A549 (cell line): ENCODE data around the gene ABCB8. TPM values are rescaled to one million over a fixed set of nuclear protein-coding genes. Genes with fewer than 3 reads are reported as not detected.

Experiments used
- ATAC-seq, 2 experiments: fragments of 200-7000 bp in 1 of 2; fragments of >200 bp in 1 of 2; cut with Nextera tagmentation in 1 of 2; cut with Tn5 transposase in 1 of 2; 3 replicates each; pipeline versions ENCODE4 v1.8.0 to v1.9.1; 2018 to 2020; ENCODE audit warnings: mild to moderate bottlenecking in 1 of 2, moderate library complexity in 1 of 2
- CTCF ChIA-PET: fragments of 300-600 bp; sonication (Branson Sonifier 250); formaldehyde crosslinking; extraction: SDS; loops from one replicate; lab custom pipeline; 2021; ENCODE audit warnings: antibody characterized with exemption, inconsistent platforms; lab: Yijun Ruan, JAX
- POLR2A ChIA-PET: fragments of 350-600 bp; formaldehyde crosslinking; extraction: SDS; loops from one replicate; lab custom pipeline; 2021; ENCODE audit warnings: antibody characterized with exemption, inconsistent platforms; lab: Yijun Ruan, JAX
- DNase-seq, 2 experiments: peaks; one replicate each; pipeline versions ENCODE4 v3.0.0 to v3.0.0-alpha.2; 2011 to 2016; ENCODE audit warnings: low read depth in 1 of 2, low spot score in 1 of 2
- FAIRE-seq: peaks from 2 replicates; lab custom pipeline; 2011; peaks lifted over from hg19 to GRCh38; lab: Jason Lieb, UNC
- H3K27ac ChIP-seq, 2 experiments: fragments of >200 bp; sonication (Bioruptor Twin); formaldehyde crosslinking; 3 replicates each; pipeline ENCODE4 v1.5.1; 2016 to 2017
- H3K4me1 ChIP-seq: fragments of >200 bp; sonication (Bioruptor Twin); formaldehyde crosslinking; 3 replicates; pipeline ENCODE4 v1.6.1; 2016
- H3K4me2 ChIP-seq: fragments of >200 bp; sonication (Bioruptor Twin); formaldehyde crosslinking; 3 replicates; pipeline ENCODE4 v1.6.1; 2016
- H3K4me3 ChIP-seq: fragments of >200 bp; sonication (Bioruptor Twin); formaldehyde crosslinking; 3 replicates; pipeline ENCODE4 v1.5.1; 2016
- H3K9me3 ChIP-seq: fragments of >200 bp; sonication (Bioruptor Twin); formaldehyde crosslinking; 3 replicates; pipeline ENCODE4 v1.6.1; 2016
- CBX2 ChIP-seq: fragments of 200-600 bp; sonication (generic); IDR thresholded peaks from 2 replicates; pipeline ENCODE4 v1.6.1; 2016; ENCODE audit warnings: low read depth, mild to moderate bottlenecking, borderline replicate concordance
- CBX8 ChIP-seq: fragments of 200-600 bp; sonication (generic); IDR thresholded peaks from 2 replicates; pipeline ENCODE4 v1.6.1; 2016
- CEBPB ChIP-seq, 2 experiments: fragments of >200 bp in 1 of 2; sonication (Bioruptor Twin) in 1 of 2; formaldehyde crosslinking in 1 of 2; IDR thresholded peaks; 2 replicates each; pipeline ENCODE4 v1.6.1; 2012 to 2016
- CHD2 ChIP-seq: fragments of 150-350 bp; IDR thresholded peaks from 2 replicates; pipeline ENCODE4 v1.6.1; 2014; ENCODE audit warnings: low read length; ENCODE audit not compliant: partially characterized antibody
- E2F6 ChIP-seq: IDR thresholded peaks from 2 replicates; pipeline ENCODE4 v1.6.1; 2012; ENCODE audit warnings: low read depth, borderline replicate concordance
- FOSL2 ChIP-seq, 2 experiments: fragments of 450-650 bp in 1 of 2; fragments of >200 bp in 1 of 2; sonication (Bioruptor Twin) in 1 of 2; formaldehyde crosslinking; IDR thresholded peaks; 2 replicates each; pipeline versions ENCODE4 v1.5.0 to v1.6.1; 2016 to 2020; ENCODE audit warnings: mild to moderate bottlenecking in 1 of 2, moderate library complexity in 1 of 2
- GATA3 ChIP-seq: IDR thresholded peaks from 2 replicates; pipeline ENCODE4 v1.6.1; 2012; ENCODE audit warnings: borderline replicate concordance
- HDAC2 ChIP-seq: fragments of 200-600 bp; sonication (generic); IDR thresholded peaks from 2 replicates; pipeline ENCODE4 v1.6.1; 2016
- HEYL ChIP-seq: fragments of 250-450 bp; sonication (Bioruptor Pico); IDR thresholded peaks from 2 replicates; pipeline ENCODE4 v1.8.0; 2021; ENCODE audit warnings: mild to moderate bottlenecking, moderate library complexity
- HMGXB4 ChIP-seq: fragments of 250-450 bp; sonication (Bioruptor Pico); IDR thresholded peaks from 2 replicates; pipeline ENCODE4 v1.5.0; 2021; ENCODE audit warnings: mild to moderate bottlenecking, moderate library complexity, borderline replicate concordance
- HOXA7 ChIP-seq: fragments of 250-450 bp; sonication (Bioruptor Pico); IDR thresholded peaks from 2 replicates; pipeline ENCODE4 v1.5.0; 2020; ENCODE audit warnings: mild to moderate bottlenecking, moderate library complexity
- MYC ChIP-seq: IDR thresholded peaks from 2 replicates; pipeline ENCODE4 v1.6.1; 2012; ENCODE audit warnings: mild to moderate bottlenecking, inconsistent platforms, low read length, improper control_type of control experiment, borderline replicate concordance
- NFE2L2 ChIP-seq: fragments of 150-350 bp; conservative IDR thresholded peaks from 2 replicates; pipeline ENCODE4 v1.6.1; 2014; ENCODE audit warnings: low read length
- POLR2AphosphoS2 ChIP-seq: conservative IDR thresholded peaks from 2 replicates; pipeline ENCODE4 v1.6.1; 2012; ENCODE audit warnings: low read length, improper control_type of control experiment, inconsistent platforms
- RARB ChIP-seq: fragments of 250-450 bp; sonication (Bioruptor Pico); IDR thresholded peaks from 2 replicates; pipeline ENCODE4 v1.8.0; 2021; ENCODE audit warnings: mild to moderate bottlenecking, moderate library complexity
- RCOR1 ChIP-seq: fragments of 150-350 bp; IDR thresholded peaks from 2 replicates; pipeline ENCODE4 v1.6.1; 2014; ENCODE audit warnings: antibody characterized with exemption, low read length, low read depth
- SMC3 ChIP-seq: fragments of >200 bp; sonication (Bioruptor Twin); formaldehyde crosslinking; IDR thresholded peaks from 3 replicates; pipeline ENCODE4 v1.6.1; 2018; ENCODE audit warnings: inconsistent platforms
- ZC3H11A ChIP-seq: fragments of 450-650 bp; IDR thresholded peaks from 2 replicates; pipeline ENCODE4 v1.6.1; 2014; ENCODE audit warnings: antibody characterized with exemption, mild to moderate bottlenecking
- ZNF302 ChIP-seq: fragments of 250-450 bp; sonication (Bioruptor Pico); IDR thresholded peaks from 2 replicates; pipeline ENCODE4 v1.9.0; 2021; ENCODE audit warnings: inconsistent platforms, mild to moderate bottlenecking, moderate library complexity
- WGBS: methylation state at CpG from one replicate; pipeline ENCODE4 v1.1.6; 2017; ENCODE audit errors: missing lambda C conversion rate; 5-methylcytosine and 5-hydroxymethylcytosine counted together
- polyA plus RNA-seq, 4 experiments: library from polyadenylated mRNA; depleted of rRNA in 3 of 4; stranded (reverse); fragments of >200 nt; fragmentation: RNase III in 1 of 4; extraction: RNeasy Plus Mini Kit Qiagen cat#74134 plus additional on column Dnase treatment in 1 of 4; gene quantifications; 2 replicates in 3 of 4; 3 replicates in 1 of 4; pipeline ENCODE4 v1.2.3, GENCODE V29; 2011 to 2017
- TF ChIP-seq, protein P1 (sequence below): fragments of >200 bp; sonication (Bioruptor Twin); formaldehyde crosslinking; IDR thresholded peaks from 3 replicates; pipeline ENCODE4 v1.6.1; 2016

The ABCB8 gene
- polyA plus RNA-seq, 2 of the 4 experiments (the other 2 are of a cell fraction): 19.6 to 41.1 TPM

DNA sequence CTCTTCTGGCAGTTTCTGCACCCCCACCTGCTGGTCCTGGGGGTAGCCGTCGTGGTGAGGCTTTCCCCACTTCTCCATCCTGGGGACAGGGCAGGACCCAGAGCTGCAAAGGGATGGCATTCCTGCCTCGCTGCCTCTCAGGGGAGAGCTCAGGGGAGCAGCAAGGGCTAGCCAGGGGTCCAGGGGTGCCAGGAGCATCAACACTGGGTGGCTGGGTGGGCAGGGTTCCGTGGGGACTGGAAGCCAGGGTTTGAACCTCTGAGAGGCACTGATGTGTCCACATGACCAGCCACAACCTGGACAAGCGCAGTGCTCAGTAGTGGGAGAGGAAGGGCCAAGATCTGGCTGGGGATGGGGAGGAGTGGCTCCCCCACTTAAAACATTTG, 5.6 kb downstream of the ABCB8 start:
- Histone ChIP-seq H3K9me3 (no peaks in the 10 kb centered on the region), H3K4me3 (no peak overlapping the region), H3K27ac (no peak overlapping the region), H3K4me1 (peaks cover 25% of the 10 kb centered on the region), H3K4me2 (no peak overlapping the region)
- WGBS: 90% methylated on average over 2 of the region's 5 CpGs
- no peak for TF ChIP-seq CHD2
- FAIRE-seq: no peak
- ATAC-seq: no peak
- CTCF ChIA-PET: interaction anchor here (0.8 to 5.7 kb wide), 9 partner anchors 8 to 90 kb away, joined by 3 to 34 read pairs (median 5); partner anchors contain the start of gene AGAP3
- POLR2A ChIA-PET: no interaction called here
- DNase-seq: no peak

GRCh38 chr7:151034312-151035025, 6.2 kb downstream of the ABCB8 start:
- no peak overlapping the region for H3K27ac ChIP-seq
- no peak overlapping the region for H3K4me2 ChIP-seq
- TF ChIP-seq HDAC2: no peak
- TF ChIP-seq CBX2: no peak
- no peak for TF ChIP-seq ZC3H11A
- TF ChIP-seq SMC3: no peak
- no peak for TF ChIP-seq NFE2L2
- TF ChIP-seq, all 56 proteins: peak for 0
- CTCF ChIA-PET: interaction anchor here (0.8 to 5.7 kb wide), 10 partner anchors 7 to 90 kb away, joined by 3 to 34 read pairs (median 4); partner anchors contain the start of genes AGAP3 and FASTK
- Histone ChIP-seq H3K4me3 (no peak overlapping the region), H3K4me1 (peaks cover 26% of the 10 kb centered on the region), H3K9me3 (no peaks in the 10 kb centered on the region)
- DNase-seq: no peak
- no peak for ATAC-seq
- POLR2A ChIA-PET: no interaction called here
- no peak for FAIRE-seq
- WGBS: 93% methylated on average over 19 of the region's 21 CpGs

- H3K9me3 ChIP-seq: no peaks in the 10 kb centered on the region
- TF ChIP-seq HEYL (CRISPR knock-in tag): no peak
- TF ChIP-seq E2F6: no peak
- no peak for TF ChIP-seq RARB (CRISPR knock-in tag)
- TF ChIP-seq ZNF302 (CRISPR knock-in tag): no peak
- TF ChIP-seq, protein P1, sequence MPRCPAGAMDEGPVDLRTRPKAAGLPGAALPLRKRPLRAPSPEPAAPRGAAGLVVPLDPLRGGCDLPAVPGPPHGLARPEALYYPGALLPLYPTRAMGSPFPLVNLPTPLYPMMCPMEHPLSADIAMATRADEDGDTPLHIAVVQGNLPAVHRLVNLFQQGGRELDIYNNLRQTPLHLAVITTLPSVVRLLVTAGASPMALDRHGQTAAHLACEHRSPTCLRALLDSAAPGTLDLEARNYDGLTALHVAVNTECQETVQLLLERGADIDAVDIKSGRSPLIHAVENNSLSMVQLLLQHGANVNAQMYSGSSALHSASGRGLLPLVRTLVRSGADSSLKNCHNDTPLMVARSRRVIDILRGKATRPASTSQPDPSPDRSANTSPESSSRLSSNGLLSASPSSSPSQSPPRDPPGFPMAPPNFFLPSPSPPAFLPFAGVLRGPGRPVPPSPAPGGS: no peak
- TF ChIP-seq FOSL2 (IDR thresholded peaks at IDR 0.05): no peak
- TF ChIP-seq FOSL2 (CRISPR knock-in tag; IDR thresholded peaks at IDR 0.05): no peak
- TF ChIP-seq RCOR1: no peak
- TF ChIP-seq, all 56 proteins: peak for 0
- ChIA-PET CTCF (interaction anchor here (1.0 to 5.7 kb wide), 5 partner anchors 17 to 89 kb away, joined by 3 to 34 read pairs (median 3); partner anchors contain the start of genes AGAP3 and FASTK), POLR2A (no interaction called here)
- no peak overlapping the region for H3K27ac ChIP-seq
- peaks cover 28% of the 10 kb centered on the region for H3K4me1 ChIP-seq
- 92% methylated on average over 21 of the region's 21 CpGs for WGBS
- no peak overlapping the region for H3K4me2 ChIP-seq
- FAIRE-seq (no peak), DNase-seq (no peak), ATAC-seq (no peak)
- no peak overlapping the region for H3K4me3 ChIP-seq
Measured at GRCh38 chr7:151035026-151035717, 6.9 kb downstream of the ABCB8 start.

- Histone ChIP-seq H3K4me2 (no peak overlapping the region), H3K9me3 (no peaks in the 10 kb centered on the region), H3K4me3 (no peak overlapping the region), H3K4me1 (peaks cover 33% of the 10 kb centered on the region), H3K27ac (no peak overlapping the region)
- TF ChIP-seq CEBPB (IDR thresholded peaks at IDR 0.05) (no peak), HOXA7 (CRISPR knock-in tag) (no peak), E2F6 (no peak), CBX8 (no peak), POLR2AphosphoS2 (no peak), GATA3 (no peak), RCOR1 (no peak), HMGXB4 (CRISPR knock-in tag) (no peak), SMC3 (no peak), MYC (no peak)
- DNase-seq (no peak), ATAC-seq (no peak), FAIRE-seq (no peak)
- CTCF ChIA-PET: interaction anchor here (1.5 to 4.1 kb wide), 3 partner anchors 17 to 88 kb away, joined by 3 to 24 read pairs (median 6); no protein-coding TSS in a partner anchor
- POLR2A ChIA-PET: no interaction called here
- WGBS: 93% methylated on average over 10 of the region's 17 CpGs
Measured at GRCh38 chr7:151035902-151036301, 7.7 kb downstream of the ABCB8 start.
